ENCODE results near the gene RAB11FIP4. TPM values are rescaled to one million over a fixed set of nuclear protein-coding genes. Genes with fewer than 3 reads are reported as not detected.

The RAB11FIP4 gene
- polyA plus RNA-seq, 1 of the 3 experiments (the other 2 are of a cell fraction), result 9.4 TPM

- no peak for DNase-seq
- H3K4me2 ChIP-seq, result peak overlapping the region; percentile 98
- H3K4me3 ChIP-seq (ENCODE audit: low read depth in 2 of 2, low read length in 1 of 2), result peak overlapping the region; percentile 79 to 93
- H3K9me2 ChIP-seq, result no peaks in the 10 kb centered on the region
- H3K79me2 ChIP-seq (ENCODE audit: insufficient read depth), result peaks cover 10% of the 10 kb centered on the region; the same call in 1 of the 2 replicates
- H3F3A ChIP-seq (replicated peaks; ENCODE audit: insufficient read depth), result peaks cover 23% of the 10 kb centered on the region
- 25% methylated on average over 12 of the region's 17 CpGs for WGBS (ENCODE audit: low lambda C conversion rate)
- CTCF ChIA-PET, result interaction anchor here (0.7 to 2.5 kb wide), 7 partner anchors 8 to 291 kb away, joined by 3 to 28 read pairs (median 4); no protein-coding TSS in a partner anchor
- no peaks in the 10 kb centered on the region for H4K20me1 ChIP-seq (ENCODE audit: insufficient read depth)
- no peaks in the 10 kb centered on the region for H3K9me3 ChIP-seq
- TF ChIP-seq NFIC (IDR thresholded peaks at IDR 0.05; ENCODE audit: borderline replicate concordance) (no peak), TEAD4 (IDR thresholded peaks at IDR 0.05; ENCODE audit: borderline replicate concordance, insufficient read depth) (no peak), TAF1 (IDR thresholded peaks at IDR 0.05; ENCODE audit: borderline replicate concordance, low read depth, low read length) (no peak), USF1 (IDR thresholded peaks at IDR 0.05; ENCODE audit: borderline replicate concordance, low read depth) (no peak), MAX (IDR thresholded peaks at IDR 0.05; ENCODE audit: low read depth) (peak; percentile 3; the same call in 1 of the 2 replicates), RCOR1 (IDR thresholded peaks at IDR 0.05; ENCODE audit: low read length) (peak; percentile 61)
- no peaks in the 10 kb centered on the region for H3K4me1 ChIP-seq (ENCODE audit: control insufficient read depth in 1 of 2, insufficient read depth in 2 of 2, low read depth in 1 of 2, low read length in 1 of 2)
- peak overlapping the region; percentile 81 for H2AFZ ChIP-seq (ENCODE audit: low read depth)
- POLR2A ChIA-PET, result interaction anchor here (1.2 kb wide), 1 partner anchor 9 kb away, joined by 3 read pairs; no protein-coding TSS in a partner anchor
- no peaks in the 10 kb centered on the region for H3K36me3 ChIP-seq (replicated peaks in 1 of 2; ENCODE audit: control insufficient read depth in 1 of 2, insufficient read depth in 2 of 2, low read length in 1 of 2)
- peak overlapping the region; percentile 82 for H3K9ac ChIP-seq
- peak overlapping the region; percentile 74 to 77 for H3K27ac ChIP-seq (ENCODE audit: low read depth in 2 of 2, low read length in 1 of 2)
- no peaks in the 10 kb centered on the region for H3K27me3 ChIP-seq (ENCODE audit: insufficient read depth)
These were observed 159.0 kb downstream of the RAB11FIP4 start for GRCh38 chr17:31550389-31551056.

- no peaks in the 10 kb centered on the region for H3K36me3 ChIP-seq (replicated peaks in 1 of 2; ENCODE audit: control insufficient read depth in 1 of 2, insufficient read depth in 2 of 2, low read length in 1 of 2)
- no peak overlapping the region for H3K4me3 ChIP-seq (ENCODE audit: low read depth in 2 of 2, low read length in 1 of 2)
- CTCF ChIA-PET, result interaction anchor here (1.5 to 15.6 kb wide), 2 partner anchors 19 to 290 kb away, joined by 5 to 338 read pairs; no protein-coding TSS in a partner anchor
- POLR2A ChIA-PET, result interaction anchor here (0.9 kb wide), 1 partner anchor 288 kb away, joined by 3 read pairs; no protein-coding TSS in a partner anchor
- no peaks in the 10 kb centered on the region for H3K4me1 ChIP-seq (ENCODE audit: control insufficient read depth in 1 of 2, insufficient read depth in 2 of 2, low read depth in 1 of 2, low read length in 1 of 2)
- H3F3A ChIP-seq (replicated peaks; ENCODE audit: insufficient read depth), result peaks cover 17% of the 10 kb centered on the region
- DNase-seq, result no peak
- no peak overlapping the region for H3K27ac ChIP-seq (ENCODE audit: low read depth in 2 of 2, low read length in 1 of 2)
- 100% methylated on average over 1 of the region's 3 CpGs for WGBS (ENCODE audit: low lambda C conversion rate)
- H3K9me2 ChIP-seq, result no peaks in the 10 kb centered on the region
- no peaks in the 10 kb centered on the region for H3K27me3 ChIP-seq (ENCODE audit: insufficient read depth)
- peaks cover 10% of the 10 kb centered on the region; the same call in 1 of the 2 replicates for H3K79me2 ChIP-seq (ENCODE audit: insufficient read depth)
- no peak overlapping the region for H3K4me2 ChIP-seq
- no peaks in the 10 kb centered on the region for H3K9me3 ChIP-seq
- no peak overlapping the region for H3K9ac ChIP-seq
- H4K20me1 ChIP-seq (ENCODE audit: insufficient read depth), result no peaks in the 10 kb centered on the region
- no peak overlapping the region for H2AFZ ChIP-seq (ENCODE audit: low read depth)
- TF ChIP-seq IRF3 (IDR thresholded peaks at IDR 0.05; ENCODE audit: low read depth, low read length) (no peak), EP300 (IDR thresholded peaks at IDR 0.05; ENCODE audit: borderline replicate concordance in 1 of 2, low read depth in 1 of 2, low read length in 1 of 2) (no peak), MXI1 (IDR thresholded peaks at IDR 0.05; ENCODE audit: low read depth, low read length) (no peak), FOXJ3 (CRISPR knock-in tag; IDR thresholded peaks at IDR 0.05) (no peak), PBX3 (IDR thresholded peaks at IDR 0.05) (no peak), EZH2phosphoT487 (IDR thresholded peaks at IDR 0.05; ENCODE audit: borderline replicate concordance, low read depth) (no peak), NFIC (IDR thresholded peaks at IDR 0.05; ENCODE audit: borderline replicate concordance) (no peak), TEAD4 (IDR thresholded peaks at IDR 0.05; ENCODE audit: borderline replicate concordance, insufficient read depth) (no peak), YY1 (IDR thresholded peaks at IDR 0.05; ENCODE audit: low read depth) (no peak), ZBTB33 (IDR thresholded peaks at IDR 0.05; ENCODE audit: borderline replicate concordance, low read depth) (no peak), REST (IDR thresholded peaks at IDR 0.05; ENCODE audit: low read depth, low read length) (no peak), ELF1 (IDR thresholded peaks at IDR 0.05) (no peak)
These were observed 161.1 kb downstream of the RAB11FIP4 start for GRCh38 chr17:31552568-31552967.
